K562 (cell line): ENCODE measurements around the gene GNAI3. TPM values are rescaled to one million over a fixed set of nuclear protein-coding genes. Genes with fewer than 3 reads are reported as not detected.

Experiments
- ADNP ChIP-seq: fragments of 200-800 bp; sonication (Bioruptor generic); IDR thresholded peaks from 2 replicates; pipeline ENCODE4 v1.6.1; 2016; ENCODE audit warnings: missing genetic modification characterization, missing compliant biosample characterization
- CBX3 ChIP-seq, 2 experiments: IDR thresholded peaks; 1 replicate in 1 of 2; 2 replicates in 1 of 2; pipeline ENCODE4 v1.6.1; 2012; ENCODE audit warnings: inconsistent platforms in 2 of 2, low read length in 2 of 2, borderline replicate concordance in 1 of 2, control low read depth in 1 of 2
- FUS ChIP-seq: fragments of 200-400 bp; formaldehyde crosslinking; optimal IDR thresholded peaks from 2 replicates; pipeline ENCODE3; 2017; ENCODE audit warnings: low read depth, low read length
- HDAC1 ChIP-seq, 2 experiments: fragments of 450-650 bp; IDR thresholded peaks; 2 replicates each; pipeline ENCODE4 v1.6.1; 2016 to 2017; ENCODE audit warnings: inconsistent platforms in 1 of 2, mild to moderate bottlenecking in 1 of 2, moderate library complexity in 1 of 2
- HMGXB4 ChIP-seq: sonication (generic); formaldehyde crosslinking; IDR thresholded peaks from 2 replicates; pipeline ENCODE4 v1.8.1; 2023; ENCODE audit warnings: mild to moderate bottlenecking, missing genetic modification reagents
- MAFG ChIP-seq: fragments of 450-650 bp; conservative IDR thresholded peaks from 2 replicates; pipeline ENCODE4 v1.6.1; 2016; ENCODE audit warnings: missing genetic modification characterization, missing compliant biosample characterization
- MGA ChIP-seq: fragments of 450-650 bp; IDR thresholded peaks from 2 replicates; pipeline ENCODE4 v1.6.1; 2016; ENCODE audit warnings: mild to moderate bottlenecking, moderate library complexity
- NFIC ChIP-seq: fragments of 450-650 bp; IDR thresholded peaks from 2 replicates; pipeline ENCODE4 v1.6.1; 2017; ENCODE audit warnings: mild to moderate bottlenecking, inconsistent platforms
- PCBP2 ChIP-seq: fragments of 200-400 bp; formaldehyde crosslinking; IDR thresholded peaks from 2 replicates; pipeline ENCODE4 v1.6.1; 2018; ENCODE audit warnings: low read length, low read depth, mild to moderate bottlenecking, moderate library complexity; ENCODE audit not compliant: poor library complexity, severe bottlenecking
- POLR2H ChIP-seq: IDR thresholded peaks from 2 replicates; pipeline ENCODE4 v1.6.1; 2016; ENCODE audit warnings: missing genetic modification characterization, low read depth, mild to moderate bottlenecking, control low read depth, missing compliant biosample characterization, moderate library complexity
- RAD21 ChIP-seq, 2 experiments: fragments of 250-450 bp in 1 of 2; fragments of 450-650 bp in 1 of 2; sonication (Bioruptor Pico) in 1 of 2; formaldehyde crosslinking in 1 of 2; IDR thresholded peaks in 1 of 2; conservative IDR thresholded peaks in 1 of 2; 2 replicates each; pipeline versions ENCODE4 v1.4.0 to v1.8.0; 2020 to 2022; ENCODE audit warnings: mild to moderate bottlenecking in 2 of 2, moderate library complexity in 1 of 2
- SRSF7 ChIP-seq: fragments of 200-400 bp; formaldehyde crosslinking; optimal IDR thresholded peaks from 2 replicates; pipeline ENCODE3; 2017; ENCODE audit warnings: mild to moderate bottlenecking, low read depth, low read length
- USF2 ChIP-seq: sonication (generic); formaldehyde crosslinking; IDR thresholded peaks from 2 replicates; pipeline ENCODE4 v1.5.0; 2020; ENCODE audit warnings: missing genetic modification reagents
- ZNF384 ChIP-seq: IDR thresholded peaks from 2 replicates; pipeline ENCODE4 v1.6.1; 2012; ENCODE audit warnings: low read depth, low read length, improper control_type of control experiment
- ZNF507 ChIP-seq: conservative IDR thresholded peaks from 2 replicates; pipeline ENCODE4 v1.6.1; 2017; ENCODE audit warnings: missing genetic modification characterization, missing compliant biosample characterization
- polyA plus RNA-seq, 8 experiments: library from polyadenylated mRNA; depleted of rRNA in 4 of 8; stranded (reverse) in 5 of 8; unstranded in 3 of 8; fragments of >200 nt; fragmentation: Nextera tagmentation in 2 of 8; fragmentation: Illumina TruSeq in 1 of 8; extraction: Ambion mirVana in 2 of 8; extraction: Trizol in 1 of 8; gene quantifications; 2 replicates each; pipeline versions ENCODE4 v1.2.1 to v1.2.3, GENCODE V29; 2011 to 2014; ENCODE audit warnings: inconsistent platforms in 1 of 8, missing spikeins in 1 of 8
- total RNA-seq, 7 experiments: library from RNA; depleted of rRNA in 6 of 7; stranded (reverse); fragments of >200 nt in 6 of 7; fragmentation: Illumina TruSeq in 2 of 7; extraction: Trizol in 2 of 7; gene quantifications; 2 replicates each; pipeline versions ENCODE4 v1.2.1 to v1.2.3, GENCODE V29; 2011 to 2021; ENCODE audit warnings: low replicate concordance in 1 of 7

GNAI3 gene
- total and polyA plus RNA-seq, 9 of the 15 experiments (the other 6 are each of a cell fraction or from before 2014, with no cell fraction given): 6.3 to 13.2 (median 8.9) TPM

GRCh38 chr1:109644670-109645069 lies 96.3 kb downstream of the GNAI3 start (continued):
- TF ChIP-seq MGA (no peak), HMGXB4 (CRISPR knock-in tag) (no peak), ZNF507 (no peak), HDAC1 (IDR thresholded peaks at IDR 0.05) (no peak), CBX3 (IDR thresholded peaks at IDR 0.05; ENCODE audit: borderline replicate concordance in 1 of 2, low read length in 2 of 2) (no peak), RAD21 (CRISPR knock-in tag; conservative IDR thresholded peaks at IDR 0.05 in 1 of 2, IDR thresholded peaks at IDR 0.05 in 1 of 2) (0 out of 4 replicates have a peak, but pooled peaks of 1 of the 2 experiments have one; percentile 20), USF2 (CRISPR knock-in tag) (peak; percentile 47), POLR2H (tag) (no peak), MAFG (no peak), ZNF384 (no peak), ADNP (no peak), PCBP2 (no peak), FUS (no peak), NFIC (peak; percentile 99), SRSF7 (no peak)
